Urinary bladder (tissue), 4 donors: ENCODE measurements around the gene SLC49A3. TPM values are rescaled to one million over a fixed set of nuclear protein-coding genes. Genes with fewer than 3 reads are reported as not detected.
"Not testable (repeated sequence)": the region's sequence is repeated elsewhere in the genome, so short reads cannot be mapped to it uniquely, and the experiment has no call there.

Experiments used
- DNase-seq: peaks from one replicate; pipeline ENCODE4 v3.0.0-alpha.2; 2015; ENCODE audit errors: extremely low spot score
- H3K27ac ChIP-seq: one replicate; pipeline ENCODE4 v1.5.1; 2013; ENCODE audit warnings: low read depth, mild to moderate bottlenecking, moderate library complexity
- H3K36me3 ChIP-seq: one replicate; pipeline ENCODE4 v1.6.1; 2013; ENCODE audit warnings: mild to moderate bottlenecking, moderate library complexity; ENCODE audit not compliant: insufficient read depth
- H3K4me1 ChIP-seq: one replicate; pipeline ENCODE4 v1.6.1; 2013; ENCODE audit warnings: mild to moderate bottlenecking, moderate library complexity; ENCODE audit not compliant: insufficient read depth
- H3K4me3 ChIP-seq: one replicate; pipeline ENCODE4 v1.5.1; 2013; ENCODE audit warnings: low read depth, low read length
- WGBS: extraction: QIAGEN DNeasy Blood & Tissue Kit; methylation state at CpG from one replicate; pipeline ENCODE4 v1.1.7; 2013; 5-methylcytosine and 5-hydroxymethylcytosine counted together
- polyA plus RNA-seq: library from polyadenylated mRNA; stranded (reverse); fragments of 200-250 nt; gene quantifications from one replicate; pipeline ENCODE4 v1.2.3, GENCODE V29; 2013
- total RNA-seq: library from RNA; depleted of rRNA; stranded (reverse); fragments of >200 nt; gene quantifications from one replicate; pipeline ENCODE4 v1.2.3, GENCODE V29; 2014
- donor health status: healthy with polysubstance abuse.
- donor health status: healthy.

The SLC49A3 gene
- total and polyA plus RNA-seq, 2 donors: 2.1 to 7.9 TPM

DNA sequence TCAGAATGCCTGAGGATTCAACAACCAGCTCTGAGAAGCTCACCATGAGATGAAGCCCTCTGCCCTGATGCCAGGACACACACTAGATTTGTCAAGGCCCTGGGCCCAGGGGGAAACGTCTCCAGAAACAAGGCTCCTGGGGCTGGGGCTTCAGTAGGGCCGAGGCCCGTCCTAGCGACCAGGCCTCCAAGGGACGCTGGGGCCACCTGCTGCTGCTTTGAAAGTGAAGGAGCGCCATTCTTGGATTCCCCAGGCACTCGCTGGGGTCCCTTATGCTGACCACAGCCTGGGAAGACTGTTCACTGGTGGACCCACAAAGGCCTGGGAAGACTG, 39.7 kb downstream of the SLC49A3 start:
- no peaks in the 10 kb centered on the region for H3K4me1 ChIP-seq
- WGBS: 83% methylated on average over 7 of the region's 7 CpGs
- no peak overlapping the region for H3K27ac ChIP-seq
- DNase-seq: no peak
- no peak overlapping the region for H3K4me3 ChIP-seq
- no peaks in the 10 kb centered on the region for H3K36me3 ChIP-seq

DNA sequence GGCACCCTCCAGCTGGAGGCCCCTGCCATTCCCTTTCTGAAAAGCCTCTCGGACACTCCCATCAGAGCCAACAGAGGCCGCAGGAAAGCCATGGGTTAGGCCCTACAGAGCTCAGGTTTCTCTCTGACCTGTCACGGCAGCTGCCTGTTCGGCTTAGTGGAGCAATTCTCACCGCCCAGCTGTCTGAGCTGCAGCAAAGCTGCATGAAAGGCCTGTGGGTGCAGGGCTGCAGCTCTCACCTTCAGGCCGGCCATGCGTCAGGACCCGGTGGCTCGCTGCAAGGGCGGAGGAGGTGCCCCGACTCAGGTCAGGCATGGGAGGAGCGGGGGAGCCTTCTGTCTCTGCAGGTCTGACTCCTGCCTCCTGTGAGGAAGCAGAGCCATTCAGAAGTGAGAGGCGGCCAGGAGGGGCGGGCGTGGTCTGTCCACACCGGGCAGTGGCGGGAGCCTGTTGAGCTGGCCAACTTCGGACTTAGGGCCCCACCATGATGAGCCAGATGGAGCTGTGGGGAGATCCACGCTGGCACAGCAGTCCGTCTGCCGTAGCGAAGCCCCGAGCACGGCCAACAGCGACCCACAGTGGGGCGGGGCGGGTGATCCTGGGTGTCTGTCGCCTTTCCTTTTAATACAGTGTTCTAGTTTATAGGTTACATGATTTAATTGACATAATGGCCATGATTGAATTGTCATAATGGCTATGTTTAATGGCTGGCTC, 40.2 kb downstream of the SLC49A3 start:
- 54% methylated on average over 28 of the region's 28 CpGs for WGBS
- H3K36me3 ChIP-seq: no peaks in the 10 kb centered on the region
- DNase-seq: no peak
- no peak overlapping the region for H3K27ac ChIP-seq
- no peaks in the 10 kb centered on the region for H3K4me1 ChIP-seq
- H3K4me3 ChIP-seq: no peak overlapping the region

DNA sequence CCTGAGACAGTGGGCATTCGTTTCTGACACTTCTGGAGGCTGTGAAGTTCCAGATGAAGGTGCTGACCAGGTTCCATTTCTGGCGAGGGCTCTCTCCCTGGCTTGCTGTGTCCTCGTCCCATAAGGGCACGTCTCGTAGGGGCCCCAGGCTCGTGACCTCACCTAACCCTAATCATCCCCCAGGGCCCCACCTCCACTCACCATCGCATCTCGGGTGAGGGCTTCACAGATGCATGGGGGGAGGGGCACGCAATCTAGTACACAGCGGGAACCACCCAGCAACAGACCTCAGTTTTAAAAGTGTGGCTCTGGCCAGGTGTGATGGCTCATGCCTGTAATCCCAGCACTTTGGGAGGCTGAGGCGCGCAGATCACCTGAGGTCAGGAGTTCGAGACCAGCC, 41.5 kb downstream of the SLC49A3 start:
- Histone ChIP-seq H3K36me3 (no peaks in the 10 kb centered on the region), H3K4me3 (no peak overlapping the region), H3K4me1 (no peaks in the 10 kb centered on the region), H3K27ac (no peak overlapping the region)
- DNase-seq: no peak
- WGBS: 61% methylated on average over 13 of the region's 13 CpGs

DNA sequence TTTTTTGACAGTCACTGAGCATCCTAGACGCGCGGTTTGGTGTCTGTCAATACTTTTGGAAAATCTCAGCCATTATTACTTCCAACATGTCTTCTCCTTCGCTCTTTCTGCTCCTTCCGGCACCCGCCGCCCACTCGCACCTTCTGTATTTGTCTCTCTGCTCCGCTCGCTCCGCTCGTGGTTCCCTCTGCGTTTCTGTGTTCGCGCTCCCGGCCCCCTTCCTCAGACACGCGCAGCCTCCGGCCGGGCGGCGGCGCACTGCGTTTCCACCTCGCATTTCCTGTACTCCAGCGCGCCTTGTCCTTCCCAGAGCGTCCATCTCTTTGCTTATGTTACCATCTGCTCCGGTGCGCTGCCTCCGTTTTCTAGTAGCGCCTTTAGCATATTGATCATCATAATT, 42.5 kb downstream of the SLC49A3 start:
- H3K4me3 ChIP-seq: no peak overlapping the region

DNA sequence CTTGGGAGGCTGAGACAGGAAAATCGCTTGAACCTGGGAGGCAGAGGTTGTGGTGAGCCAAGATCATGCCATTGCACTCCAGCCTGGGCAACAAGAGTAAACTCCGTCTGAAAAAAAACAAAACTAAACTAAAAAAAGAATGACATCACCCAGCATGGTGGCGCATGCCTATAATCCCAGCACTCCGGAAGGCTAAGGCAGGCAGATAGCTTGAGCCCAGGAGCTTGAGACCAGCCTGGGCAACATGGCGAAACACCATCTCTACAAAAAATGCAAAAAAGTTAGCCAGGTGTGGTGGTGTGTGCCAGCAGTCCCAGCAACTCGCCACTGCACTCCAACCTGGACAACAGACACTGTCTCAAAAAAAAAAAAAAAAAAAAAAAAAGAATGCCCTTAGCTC, 46.6 kb downstream of the SLC49A3 start:
- DNase-seq: not testable (repeated sequence)
- WGBS: 82% methylated on average over 6 of the region's 6 CpGs

More for the DNA sequence above, 42.5 kb downstream of the SLC49A3 start:
- 79% methylated on average over 32 of the region's 32 CpGs for WGBS
- no peak overlapping the region for H3K27ac ChIP-seq
- no peak for DNase-seq
- no peaks in the 10 kb centered on the region for H3K4me1 ChIP-seq
- no peaks in the 10 kb centered on the region for H3K36me3 ChIP-seq

DNA sequence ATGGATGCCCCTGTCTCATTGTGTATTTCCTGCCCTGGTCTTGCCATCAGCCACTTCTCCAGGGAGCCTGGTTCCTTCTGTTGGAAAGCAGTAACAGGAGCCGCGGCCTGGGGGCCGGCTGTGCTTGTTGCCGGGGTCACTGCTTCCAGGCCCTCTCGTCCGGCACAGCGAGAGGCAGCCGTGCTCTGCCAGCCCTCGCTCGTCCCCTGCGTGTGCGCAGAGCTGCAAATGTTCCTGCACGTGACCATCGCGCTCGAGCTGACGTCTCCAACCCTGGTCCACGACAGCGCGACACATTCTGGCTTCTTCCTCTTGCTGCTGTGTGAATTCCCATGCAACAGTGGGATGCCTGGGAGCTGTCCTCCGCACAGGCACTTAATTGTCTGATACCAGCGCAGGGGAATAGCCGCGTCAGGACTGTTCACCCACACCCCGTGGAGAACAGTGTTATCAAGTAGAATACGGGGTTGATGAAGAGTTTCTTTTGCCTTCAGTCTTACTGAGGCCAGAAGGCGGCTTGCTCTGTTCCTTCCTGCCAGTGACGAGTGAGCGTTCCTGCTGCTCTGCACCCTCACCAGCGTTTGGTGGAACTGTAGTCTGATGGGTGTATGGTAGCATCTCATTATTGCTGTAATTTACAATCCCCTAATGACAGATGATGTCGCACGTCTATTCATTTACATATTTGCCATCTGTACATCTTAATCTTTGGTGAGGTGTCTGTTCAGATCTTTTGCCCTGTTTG, 51.2 kb downstream of the SLC49A3 start:
- WGBS: 65% methylated on average over 32 of the region's 32 CpGs
- no peaks in the 10 kb centered on the region for H3K36me3 ChIP-seq
- DNase-seq: no peak

More for the DNA sequence above, 46.6 kb downstream of the SLC49A3 start:
- not testable (repeated sequence) for H3K4me1 ChIP-seq, H3K36me3 ChIP-seq, H3K4me3 ChIP-seq, H3K27ac ChIP-seq

DNA sequence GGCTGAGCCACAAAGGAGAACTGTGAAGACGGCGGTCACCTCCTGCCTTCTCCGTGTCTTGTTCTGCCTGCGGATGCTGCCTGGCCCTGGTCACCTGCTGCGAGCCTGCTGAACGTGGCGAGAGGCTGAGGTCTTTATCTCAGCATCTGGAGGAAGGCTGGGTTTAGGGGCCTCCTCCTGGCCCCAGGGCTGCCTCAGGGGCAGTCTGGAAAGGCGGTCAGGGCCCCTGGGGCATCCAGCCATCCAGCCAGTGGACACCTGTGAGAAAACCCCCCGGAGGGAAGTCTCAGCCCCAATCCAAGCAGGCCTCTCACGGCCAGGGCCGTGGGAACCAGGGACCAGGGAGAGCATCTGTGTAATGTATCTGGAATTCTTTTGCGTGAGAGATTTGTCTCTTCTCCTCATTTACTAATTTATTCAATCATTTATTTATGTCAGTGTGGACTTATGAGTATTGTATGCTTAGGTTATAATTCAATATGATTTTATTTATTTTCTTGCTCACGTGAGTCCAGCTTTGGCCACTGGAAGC, 52.3 kb downstream of the SLC49A3 start:
- Histone ChIP-seq H3K4me1 (no peaks in the 10 kb centered on the region), H3K4me3 (no peak overlapping the region), H3K27ac (no peak overlapping the region), H3K36me3 (no peaks in the 10 kb centered on the region)
- WGBS: 61% methylated on average over 13 of the region's 13 CpGs
- DNase-seq: no peak

More for the DNA sequence above, 51.2 kb downstream of the SLC49A3 start:
- Histone ChIP-seq H3K27ac (no peak overlapping the region), H3K4me1 (no peaks in the 10 kb centered on the region), H3K4me3 (no peak overlapping the region)

DNA sequence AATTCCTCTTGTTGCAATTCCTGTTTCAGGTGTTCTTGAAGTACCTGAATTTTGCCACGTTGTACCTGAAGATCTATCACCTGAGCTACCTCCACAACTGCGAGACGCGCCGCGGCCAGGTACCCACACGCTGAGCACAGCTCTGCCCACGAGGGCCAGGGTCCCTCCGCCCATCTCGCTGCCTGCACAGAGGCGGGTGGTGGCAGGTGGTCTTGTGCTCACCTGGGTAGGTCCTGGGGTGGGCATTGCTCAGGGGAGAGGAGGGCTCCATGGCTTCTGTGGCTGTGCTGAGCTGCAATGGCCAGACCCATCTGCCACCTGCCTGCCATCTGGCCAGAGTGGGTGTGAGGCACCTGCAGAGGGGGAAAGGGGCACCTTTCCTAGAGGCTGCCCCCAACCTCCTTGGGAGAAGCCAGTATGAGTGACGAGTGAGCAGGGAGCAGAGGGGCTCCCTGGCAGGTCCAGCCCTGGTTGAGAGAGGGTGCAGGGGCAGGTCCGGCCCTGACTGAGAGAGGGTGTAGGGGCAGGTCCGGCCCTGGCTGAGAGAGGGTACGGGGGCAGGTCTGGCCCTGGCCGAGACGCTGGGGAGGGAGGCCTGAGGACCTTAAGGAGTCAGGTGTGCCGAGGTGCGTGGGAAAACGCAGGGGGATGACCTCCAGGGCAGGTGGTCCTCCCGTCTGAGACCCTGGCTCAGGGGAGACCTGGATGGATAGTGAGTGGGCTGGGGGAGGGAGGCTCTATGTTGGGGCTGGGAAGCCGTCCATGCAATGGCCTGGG, 52.9 kb downstream of the SLC49A3 start:
- H3K4me1 ChIP-seq: no peaks in the 10 kb centered on the region
- DNase-seq: no peak
- H3K36me3 ChIP-seq: no peaks in the 10 kb centered on the region
- H3K4me3 ChIP-seq: no peak overlapping the region
- no peak overlapping the region for H3K27ac ChIP-seq
- WGBS: 88% methylated on average over 22 of the region's 22 CpGs

DNA sequence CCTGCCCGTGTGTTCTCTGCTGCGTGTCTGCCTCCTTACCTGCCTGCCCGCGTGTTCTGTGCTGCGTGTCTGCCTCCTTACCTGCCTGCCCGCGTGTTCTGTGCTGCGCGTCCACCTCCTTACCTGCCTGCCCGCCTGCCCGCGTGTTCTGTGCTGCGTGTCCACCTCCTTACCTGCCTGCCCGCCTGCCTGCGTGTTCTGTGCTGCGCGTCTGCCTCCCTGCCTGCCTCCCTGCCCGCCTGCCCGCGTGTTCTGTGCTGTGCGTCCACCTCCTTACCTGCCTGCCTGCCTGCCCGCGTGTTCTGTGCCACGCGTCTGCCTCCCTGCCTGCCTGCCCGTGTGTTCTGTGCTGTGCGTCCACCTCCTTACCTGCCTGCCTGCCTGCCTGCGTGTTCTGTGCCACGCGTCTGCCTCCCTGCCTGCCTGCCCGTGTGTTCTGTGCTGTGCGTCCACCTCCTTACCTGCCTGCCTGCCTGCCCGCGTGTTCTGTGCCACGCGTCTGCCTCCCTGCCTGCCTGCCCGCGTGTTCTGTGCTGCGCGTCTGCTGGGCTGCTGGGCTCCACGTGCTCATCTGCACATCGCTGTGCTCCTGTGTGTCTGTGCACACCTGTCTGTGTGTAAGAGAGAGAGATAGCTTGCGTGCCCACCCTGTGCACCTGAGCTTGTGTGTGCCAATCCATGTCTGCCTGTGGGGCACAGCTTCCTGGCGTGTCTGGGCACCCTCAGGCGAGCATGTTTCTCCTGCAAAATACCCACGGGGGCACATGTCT, 53.7 kb downstream of the SLC49A3 start:
- H3K4me1 ChIP-seq, H3K36me3 ChIP-seq, DNase-seq, H3K4me3 ChIP-seq, H3K27ac ChIP-seq: not testable (repeated sequence)
- 92% methylated on average over 46 of the region's 46 CpGs for WGBS

DNA sequence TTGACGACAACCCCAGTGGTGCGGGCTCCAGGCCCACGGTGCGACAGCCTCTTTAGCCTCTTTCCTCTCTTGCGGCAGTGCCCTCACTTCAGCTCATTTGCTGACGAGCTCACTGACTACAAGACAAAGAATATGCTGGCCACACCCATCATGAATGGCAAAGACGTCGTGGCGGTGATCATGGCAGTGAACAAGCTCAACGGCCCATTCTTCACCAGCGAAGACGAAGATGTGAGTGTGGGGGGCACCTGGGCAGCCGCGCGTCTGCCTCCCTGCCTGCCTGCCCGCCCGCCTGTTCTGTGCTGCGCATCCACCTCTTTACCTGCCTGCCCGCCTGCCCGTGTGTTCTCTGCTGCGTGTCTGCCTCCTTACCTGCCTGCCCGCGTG, 54.4 kb downstream of the SLC49A3 start:
- WGBS: 79% methylated on average over 23 of the region's 23 CpGs
- H3K4me1 ChIP-seq: no peaks in the 10 kb centered on the region
- H3K4me3 ChIP-seq: no peak overlapping the region
- H3K36me3 ChIP-seq: no peaks in the 10 kb centered on the region
- no peak for DNase-seq
- no peak overlapping the region for H3K27ac ChIP-seq

DNA sequence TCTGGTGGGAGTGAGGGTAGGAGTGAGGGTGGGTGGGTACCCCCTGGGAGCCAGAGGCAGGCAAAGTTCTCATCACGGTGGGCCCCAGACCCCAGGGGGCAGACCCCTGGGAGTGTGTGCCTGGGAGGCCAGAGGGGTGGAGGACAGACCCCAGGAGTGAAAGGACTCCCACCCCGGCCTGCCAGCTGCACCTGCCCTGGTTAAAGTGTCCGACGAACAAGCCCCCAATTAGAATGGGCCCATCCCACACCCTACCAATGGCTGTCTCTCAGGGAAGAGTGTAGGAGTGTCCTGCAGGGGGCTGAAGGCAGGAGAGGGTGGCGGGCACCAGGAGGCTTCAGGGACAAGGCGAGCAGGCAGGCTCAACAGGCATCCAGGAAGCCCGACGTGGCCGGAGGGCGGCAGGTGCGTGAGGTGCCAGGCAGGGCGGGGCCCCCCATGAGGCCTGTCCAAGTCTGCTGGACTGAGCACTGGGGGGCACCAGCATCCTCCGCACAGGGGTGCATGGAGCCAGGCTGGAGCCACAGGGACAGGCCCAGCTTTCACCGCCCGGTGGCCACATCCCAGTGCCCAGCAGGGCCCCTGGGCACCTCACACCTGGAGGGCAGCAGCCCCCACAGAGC, 54.9 kb downstream of the SLC49A3 start:
- Histone ChIP-seq H3K36me3 (no peaks in the 10 kb centered on the region), H3K27ac (no peak overlapping the region), H3K4me1 (no peaks in the 10 kb centered on the region), H3K4me3 (no peak overlapping the region)
- DNase-seq: no peak
- WGBS: 74% methylated on average over 15 of the region's 15 CpGs

DNA sequence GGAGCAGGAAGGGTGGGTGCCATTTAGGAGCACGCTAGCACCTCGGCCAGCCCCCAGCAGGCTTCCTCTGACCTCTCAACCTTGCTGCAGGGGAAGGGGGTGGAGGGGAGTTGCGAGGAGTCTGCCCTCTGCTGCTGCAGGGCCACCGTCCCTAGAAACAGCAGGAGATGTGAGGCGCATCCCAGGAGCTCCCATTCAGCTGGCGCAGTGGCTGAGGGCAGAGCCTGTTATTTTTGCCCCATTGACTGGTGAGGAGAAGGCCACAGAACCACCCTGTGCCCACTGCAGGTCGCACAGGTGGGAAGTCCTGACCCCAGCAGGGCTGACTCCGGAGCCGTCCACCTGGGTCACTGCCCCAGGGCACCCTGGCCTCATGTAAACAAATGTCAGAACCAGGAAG, 55.5 kb downstream of the SLC49A3 start:
- Histone ChIP-seq H3K27ac (no peak overlapping the region), H3K4me3 (no peak overlapping the region), H3K4me1 (no peaks in the 10 kb centered on the region), H3K36me3 (no peaks in the 10 kb centered on the region)
- 56% methylated on average over 9 of the region's 9 CpGs for WGBS
- no peak for DNase-seq

DNA sequence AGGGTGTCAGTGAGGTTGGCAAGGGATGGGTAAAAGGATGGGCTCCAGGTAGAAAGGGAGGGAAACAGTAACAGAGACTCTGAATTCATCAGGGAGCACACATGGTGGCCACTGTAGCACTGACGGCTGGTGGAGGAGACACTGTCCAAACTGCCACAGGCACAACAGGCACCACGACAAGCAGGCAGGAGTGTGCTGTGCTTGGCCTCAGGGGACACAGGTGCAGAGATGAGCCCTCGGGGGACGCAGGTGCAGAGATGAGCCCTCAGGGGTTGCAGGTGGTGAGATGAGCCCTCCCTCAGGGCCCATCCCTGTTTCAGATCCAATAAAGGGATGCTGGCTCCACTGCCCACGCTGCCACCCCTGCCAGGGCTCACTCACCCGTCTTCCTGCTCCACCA, 56.0 kb downstream of the SLC49A3 start:
- Histone ChIP-seq H3K36me3 (no peaks in the 10 kb centered on the region), H3K27ac (no peak overlapping the region), H3K4me3 (no peak overlapping the region), H3K4me1 (no peaks in the 10 kb centered on the region)
- DNase-seq: no peak
- 88% methylated on average over 6 of the region's 6 CpGs for WGBS
